ENCODE results near the gene CFAP206.
A peak's percentile ranks its signal among the peaks of the same experiment; 100 is the strongest.

Gene CFAP206

GRCh38 chr6:87395431-87395830 is 12.3 kb upstream of the CFAP206 start:
- H3K27me3 Mint-ChIP-seq = no peaks in the 10 kb centered on the region
- H3K4me1 Mint-ChIP-seq = peaks cover 8 to 13% of the 10 kb centered on the region in 2 donors
- no peak overlapping the region for H3K27ac Mint-ChIP-seq
- DNase-seq (no peak), ATAC-seq (replicated peaks) (no peak)
- H3K9me3 Mint-ChIP-seq = no peaks in the 10 kb centered on the region
- peaks cover 0 to 2% of the 10 kb centered on the region in 2 donors for H3K36me3 Mint-ChIP-seq
- no peak overlapping the region for H3K4me3 Mint-ChIP-seq

GRCh38 chr6:87396595-87397392 is 11.0 kb upstream of the CFAP206 start:
- ATAC-seq (replicated peaks) (peak; percentile 98), DNase-seq (peak; percentile 32)
- peaks cover 8 to 13% of the 10 kb centered on the region in 2 donors for H3K4me1 Mint-ChIP-seq
- peak overlapping the region in 1 of 2 donors; percentile 1 for H3K4me3 Mint-ChIP-seq
- peaks cover 0 to 2% of the 10 kb centered on the region in 2 donors for H3K36me3 Mint-ChIP-seq
- no peak overlapping the region for H3K27ac Mint-ChIP-seq
- H3K27me3 Mint-ChIP-seq = no peaks in the 10 kb centered on the region
- H3K9me3 Mint-ChIP-seq = no peaks in the 10 kb centered on the region

GRCh38 chr6:87397656-87398055 is 10.1 kb upstream of the CFAP206 start:
- Mint-ChIP-seq H3K27ac (no peak overlapping the region), H3K36me3 (peaks cover 0 to 2% of the 10 kb centered on the region in 2 donors), H3K27me3 (no peaks in the 10 kb centered on the region), H3K9me3 (no peaks in the 10 kb centered on the region), H3K4me3 (no peak overlapping the region), H3K4me1 (peaks cover 8 to 13% of the 10 kb centered on the region in 2 donors)
- DNase-seq = no peak
- ATAC-seq (replicated peaks) = no peak

- no peaks in the 10 kb centered on the region for H3K36me3 Mint-ChIP-seq
- peaks cover 4 to 9% of the 10 kb centered on the region in 2 donors for H3K27me3 Mint-ChIP-seq
- H3K4me1 Mint-ChIP-seq = peaks cover 8 to 11% of the 10 kb centered on the region in 2 donors
Measured at GRCh38 chr6:87401832-87402231, 5.9 kb upstream of the CFAP206 start.

GRCh38 chr6:87407561-87407900 is 241 bp upstream of the CFAP206 start:
- peak overlapping the region; percentile 69 for H3K27ac Mint-ChIP-seq
- H3K9me3 Mint-ChIP-seq = no peaks in the 10 kb centered on the region
- H3K27me3 Mint-ChIP-seq = peaks cover 10 to 24% of the 10 kb centered on the region in 2 donors
- H3K36me3 Mint-ChIP-seq = no peaks in the 10 kb centered on the region
- peaks cover 4 to 12% of the 10 kb centered on the region in 2 donors for H3K4me1 Mint-ChIP-seq
- ATAC-seq (replicated peaks) (peak in 1 of 2 donors; percentile 3), DNase-seq (no peak)
- peak overlapping the region; percentile 87 to 93 for H3K4me3 Mint-ChIP-seq

More at GRCh38 chr6:87401832-87402231, 5.9 kb upstream of the CFAP206 start:
- Mint-ChIP-seq H3K9me3 (no peaks in the 10 kb centered on the region), H3K27ac (no peak overlapping the region), H3K4me3 (no peak overlapping the region)
- no peak for ATAC-seq (replicated peaks)
- no peak for DNase-seq

GRCh38 chr6:87408721-87409155 is 966 bp downstream of the CFAP206 start:
- Mint-ChIP-seq H3K36me3 (no peaks in the 10 kb centered on the region), H3K27ac (peak overlapping the region; percentile 81), H3K4me1 (peaks cover 4 to 12% of the 10 kb centered on the region in 2 donors), H3K9me3 (no peaks in the 10 kb centered on the region), H3K4me3 (peak overlapping the region; percentile 87 to 93), H3K27me3 (peaks cover 10 to 32% of the 10 kb centered on the region in 2 donors)
- peak in 1 of 2 donors; percentile 5 for ATAC-seq (replicated peaks)
- DNase-seq = no peak

GRCh38 chr6:87419266-87419665 is 11.5 kb downstream of the CFAP206 start:
- ATAC-seq (replicated peaks) (peak; percentile 65 to 78), DNase-seq (no peak)
- Mint-ChIP-seq H3K36me3 (no peaks in the 10 kb centered on the region), H3K27me3 (no peaks in the 10 kb centered on the region), H3K27ac (no peak overlapping the region), H3K4me3 (no peak overlapping the region), H3K9me3 (no peaks in the 10 kb centered on the region), H3K4me1 (no peaks in the 10 kb centered on the region)

GRCh38 chr6:87420360-87420759 is 12.6 kb downstream of the CFAP206 start:
- H3K27ac Mint-ChIP-seq = no peak overlapping the region
- no peaks in the 10 kb centered on the region for H3K36me3 Mint-ChIP-seq
- no peaks in the 10 kb centered on the region for H3K4me1 Mint-ChIP-seq
- ATAC-seq (replicated peaks) (no peak), DNase-seq (no peak)
- no peaks in the 10 kb centered on the region for H3K27me3 Mint-ChIP-seq
- no peak overlapping the region for H3K4me3 Mint-ChIP-seq
- H3K9me3 Mint-ChIP-seq = no peaks in the 10 kb centered on the region

- no peak for DNase-seq
- Mint-ChIP-seq H3K36me3 (no peaks in the 10 kb centered on the region), H3K27me3 (no peaks in the 10 kb centered on the region)
Measured at GRCh38 chr6:87421576-87421975, 13.8 kb downstream of the CFAP206 start.

GRCh38 chr6:87426789-87427188 is 19.0 kb downstream of the CFAP206 start:
- H3K4me1 Mint-ChIP-seq = no peaks in the 10 kb centered on the region
- H3K9me3 Mint-ChIP-seq = no peaks in the 10 kb centered on the region
- no peak overlapping the region for H3K27ac Mint-ChIP-seq
- H3K27me3 Mint-ChIP-seq = peaks cover 5 to 16% of the 10 kb centered on the region in 2 donors
- no peaks in the 10 kb centered on the region for H3K36me3 Mint-ChIP-seq
- no peak overlapping the region for H3K4me3 Mint-ChIP-seq
- DNase-seq (no peak), ATAC-seq (replicated peaks) (no peak)

More at GRCh38 chr6:87421576-87421975, 13.8 kb downstream of the CFAP206 start:
- ATAC-seq (replicated peaks) = no peak
- Mint-ChIP-seq H3K9me3 (no peaks in the 10 kb centered on the region), H3K27ac (no peak overlapping the region), H3K4me3 (no peak overlapping the region), H3K4me1 (no peaks in the 10 kb centered on the region)

- DNase-seq (no peak), ATAC-seq (replicated peaks) (no peak)
- Mint-ChIP-seq H3K27ac (no peak overlapping the region), H3K36me3 (no peaks in the 10 kb centered on the region), H3K9me3 (no peaks in the 10 kb centered on the region), H3K4me3 (no peak overlapping the region), H3K27me3 (peaks cover 5 to 16% of the 10 kb centered on the region in 2 donors), H3K4me1 (no peaks in the 10 kb centered on the region)
Measured at GRCh38 chr6:87430499-87430898, 22.7 kb downstream of the CFAP206 start.

GRCh38 chr6:87431263-87431662 is 23.5 kb downstream of the CFAP206 start:
- Mint-ChIP-seq H3K4me3 (no peak overlapping the region), H3K4me1 (no peaks in the 10 kb centered on the region), H3K27me3 (peaks cover 5 to 16% of the 10 kb centered on the region in 2 donors), H3K9me3 (no peaks in the 10 kb centered on the region), H3K27ac (no peak overlapping the region), H3K36me3 (no peaks in the 10 kb centered on the region)
- ATAC-seq (replicated peaks) (no peak), DNase-seq (no peak)

GRCh38 chr6:87436435-87436834 is 28.7 kb downstream of the CFAP206 start:
- no peak overlapping the region for H3K4me3 Mint-ChIP-seq
- DNase-seq = no peak
- peak in 1 of 2 donors; percentile 41 for ATAC-seq (replicated peaks)
- H3K9me3 Mint-ChIP-seq = no peaks in the 10 kb centered on the region
- H3K27me3 Mint-ChIP-seq = peaks cover 4 to 14% of the 10 kb centered on the region in 2 donors
- H3K36me3 Mint-ChIP-seq = no peaks in the 10 kb centered on the region
- no peaks in the 10 kb centered on the region for H3K4me1 Mint-ChIP-seq
- H3K27ac Mint-ChIP-seq = no peak overlapping the region

- ATAC-seq (replicated peaks) = no peak
- no peaks in the 10 kb centered on the region for H3K4me1 Mint-ChIP-seq
- no peak overlapping the region for H3K27ac Mint-ChIP-seq
- H3K36me3 Mint-ChIP-seq = no peaks in the 10 kb centered on the region
- H3K27me3 Mint-ChIP-seq = peaks cover 13 to 19% of the 10 kb centered on the region in 2 donors
- H3K4me3 Mint-ChIP-seq = no peak overlapping the region
- no peak for DNase-seq
- H3K9me3 Mint-ChIP-seq = no peaks in the 10 kb centered on the region
Measured at GRCh38 chr6:87441711-87442110, 33.9 kb downstream of the CFAP206 start.

- H3K27me3 Mint-ChIP-seq = peaks cover 20 to 35% of the 10 kb centered on the region in 2 donors
- no peak for ATAC-seq (replicated peaks)
- no peak for DNase-seq
- no peaks in the 10 kb centered on the region for H3K36me3 Mint-ChIP-seq
- H3K4me3 Mint-ChIP-seq = no peak overlapping the region
- no peaks in the 10 kb centered on the region for H3K9me3 Mint-ChIP-seq
- no peaks in the 10 kb centered on the region for H3K4me1 Mint-ChIP-seq
- H3K27ac Mint-ChIP-seq = no peak overlapping the region
Measured at GRCh38 chr6:87444362-87444761, 36.6 kb downstream of the CFAP206 start.

Data from stimulated activated naive B cell treated with anti-CD40 and anti-IgM and Interleukin-4, amounts not matched to agents 10 μg/mL and 1 μg/mL and 100 μg/mL, for 72 hours (primary cell).